HG02981 (cell line): ENCODE measurements around the gene ZFP92.
"Not testable (repeated sequence)": the region's sequence is repeated elsewhere in the genome, so short reads cannot be mapped to it uniquely, and the experiment has no call there.

Experiments
- ATAC-seq: cut with Tn5 transposase; IDR thresholded peaks from one replicate; pipeline ENCODE4 v1.9.1; 2021; ENCODE audit warnings: mild to moderate bottlenecking, moderate library complexity; ENCODE audit not compliant: unreplicated experiment

ZFP92 gene

DNA sequence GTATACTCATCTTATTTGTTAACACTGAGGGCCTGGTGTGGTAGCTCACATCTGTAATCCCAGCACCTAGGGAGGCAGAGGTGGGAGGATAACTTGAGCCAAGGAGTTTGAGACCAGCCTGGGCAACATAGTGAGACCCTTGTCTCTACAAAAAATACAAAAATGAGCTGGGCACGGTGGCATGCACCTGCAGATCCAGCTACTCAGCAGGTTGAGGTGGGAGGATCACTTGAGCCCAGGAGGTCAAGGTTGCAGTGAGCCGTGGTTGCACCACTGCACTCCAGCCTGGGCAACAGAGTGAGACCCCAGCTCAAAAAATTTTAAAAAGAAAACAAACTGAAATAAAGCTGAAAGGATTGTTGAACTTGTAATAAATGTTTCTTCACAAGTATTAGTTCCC is 26.3 kb upstream of the ZFP92 start:
- not testable (repeated sequence) for ATAC-seq

DNA sequence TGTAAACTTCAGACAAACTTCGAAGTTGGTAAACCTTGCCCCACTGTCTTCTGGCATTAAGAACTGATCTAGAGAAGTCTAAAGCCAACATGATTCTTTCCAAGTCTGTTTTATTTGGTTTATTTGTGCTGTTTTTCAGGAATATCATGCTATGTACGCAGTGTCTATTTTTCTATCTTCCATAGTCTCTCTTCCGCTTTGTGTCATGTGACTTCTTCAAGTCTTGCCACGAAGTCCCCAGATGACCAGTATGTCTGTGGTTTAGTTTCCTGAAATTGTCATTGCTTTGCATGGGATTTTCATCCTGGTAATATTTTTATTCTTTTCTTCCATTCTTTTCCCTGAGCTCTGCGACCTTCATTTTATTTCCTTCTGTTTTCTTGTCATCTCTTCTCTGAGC is 25.2 kb upstream of the ZFP92 start:
- no peak for ATAC-seq

DNA sequence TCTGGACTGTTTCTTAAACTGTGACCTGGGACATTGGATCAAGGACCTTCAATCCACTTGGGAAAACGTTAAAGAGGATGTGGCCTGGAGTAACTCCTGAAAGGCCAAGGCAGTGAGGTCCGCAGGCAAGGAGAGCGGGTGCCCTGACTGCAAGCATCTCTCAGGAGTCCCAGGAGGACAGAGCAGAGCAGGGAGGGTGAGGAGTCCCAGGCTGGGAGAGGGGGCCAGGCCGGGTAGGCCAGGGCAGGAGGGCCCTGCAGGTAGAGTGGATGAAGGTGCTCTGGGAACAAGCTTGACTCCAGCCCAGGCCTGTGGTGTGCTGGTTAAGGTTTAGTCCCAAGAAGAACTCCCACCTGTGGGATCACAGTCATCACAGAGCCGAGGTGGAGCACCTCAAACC is 23.9 kb upstream of the ZFP92 start:
- no peak for ATAC-seq

DNA sequence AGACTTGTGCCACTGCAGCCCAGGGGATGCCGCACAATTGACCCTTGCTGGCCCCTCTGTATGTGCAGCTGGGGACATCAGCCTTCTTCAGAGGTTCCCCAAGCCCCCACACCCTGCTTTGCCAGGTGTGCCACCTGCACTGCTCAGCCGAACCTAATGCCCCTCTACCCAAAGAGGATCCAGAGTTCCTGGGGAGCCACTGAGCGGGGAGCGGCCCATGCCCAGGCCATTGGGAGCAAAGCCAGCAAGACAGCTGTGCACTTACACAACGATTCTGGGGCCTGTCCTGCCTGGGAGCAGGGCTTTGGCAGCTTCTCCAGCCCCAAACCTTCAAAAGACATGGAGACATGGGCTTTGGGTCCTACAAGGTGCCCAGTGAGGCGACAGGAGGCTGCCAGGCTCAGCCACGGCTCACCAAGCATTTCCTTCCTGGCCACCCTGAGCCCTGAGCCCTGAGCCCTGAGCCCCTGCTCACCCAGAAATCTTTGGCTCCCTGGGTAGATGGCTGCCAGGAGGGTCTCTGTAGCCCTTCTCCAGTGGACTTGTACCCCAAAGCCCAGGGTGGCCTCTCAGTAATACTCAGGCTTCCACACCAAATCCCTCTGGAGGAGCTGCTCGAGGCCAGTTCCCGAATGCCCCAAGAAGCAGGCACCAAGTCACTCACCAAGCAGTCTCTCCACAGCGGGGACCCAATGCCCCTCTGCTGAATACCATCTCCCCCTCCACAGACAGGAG is 23.1 kb upstream of the ZFP92 start:
- no peak for ATAC-seq

DNA sequence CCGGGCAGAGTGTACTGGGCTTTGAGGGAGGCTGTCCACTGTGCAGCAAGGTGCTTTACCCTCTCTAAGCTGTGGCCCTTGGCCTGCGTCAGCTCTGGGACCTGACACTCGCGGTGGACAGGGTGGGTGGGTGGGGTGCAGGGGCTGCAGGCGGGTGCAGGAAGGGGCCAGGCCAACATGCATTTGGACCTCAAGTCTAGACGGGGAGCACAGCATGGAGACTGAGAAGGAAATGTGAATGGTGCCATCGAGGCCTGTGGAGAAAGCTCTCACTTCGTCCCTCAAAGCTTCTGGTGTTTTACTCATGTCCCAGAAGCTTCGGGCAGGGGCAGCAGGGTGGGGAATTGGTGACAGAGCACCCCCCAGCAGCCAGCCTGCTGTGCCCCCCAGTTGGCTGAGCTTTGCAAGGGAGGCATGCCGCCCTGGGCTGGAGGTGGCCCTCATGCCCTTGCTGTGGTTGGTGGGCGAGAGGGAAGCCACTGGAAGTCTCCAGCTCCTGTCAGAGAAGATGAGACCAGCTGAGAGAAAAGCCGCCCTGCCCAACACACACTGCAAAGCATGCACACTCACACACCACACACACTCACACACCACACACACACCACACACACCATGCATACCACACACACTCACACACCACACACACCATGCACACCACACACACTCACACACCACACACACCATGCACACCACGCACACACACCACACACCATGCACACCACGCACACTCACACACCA is 22.4 kb upstream of the ZFP92 start:
- ATAC-seq: no peak

DNA sequence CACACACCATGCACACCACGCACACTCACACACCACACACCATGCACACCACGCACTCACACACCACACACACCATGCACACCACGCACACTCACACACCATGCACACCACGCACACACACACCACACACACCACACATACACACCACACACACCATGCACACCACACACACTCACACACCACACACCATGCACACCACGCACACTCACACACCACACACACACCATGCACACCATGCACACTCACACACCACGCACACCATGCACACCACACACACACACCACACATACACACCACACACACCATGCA is 21.9 kb upstream of the ZFP92 start:
- not testable (repeated sequence) for ATAC-seq

DNA sequence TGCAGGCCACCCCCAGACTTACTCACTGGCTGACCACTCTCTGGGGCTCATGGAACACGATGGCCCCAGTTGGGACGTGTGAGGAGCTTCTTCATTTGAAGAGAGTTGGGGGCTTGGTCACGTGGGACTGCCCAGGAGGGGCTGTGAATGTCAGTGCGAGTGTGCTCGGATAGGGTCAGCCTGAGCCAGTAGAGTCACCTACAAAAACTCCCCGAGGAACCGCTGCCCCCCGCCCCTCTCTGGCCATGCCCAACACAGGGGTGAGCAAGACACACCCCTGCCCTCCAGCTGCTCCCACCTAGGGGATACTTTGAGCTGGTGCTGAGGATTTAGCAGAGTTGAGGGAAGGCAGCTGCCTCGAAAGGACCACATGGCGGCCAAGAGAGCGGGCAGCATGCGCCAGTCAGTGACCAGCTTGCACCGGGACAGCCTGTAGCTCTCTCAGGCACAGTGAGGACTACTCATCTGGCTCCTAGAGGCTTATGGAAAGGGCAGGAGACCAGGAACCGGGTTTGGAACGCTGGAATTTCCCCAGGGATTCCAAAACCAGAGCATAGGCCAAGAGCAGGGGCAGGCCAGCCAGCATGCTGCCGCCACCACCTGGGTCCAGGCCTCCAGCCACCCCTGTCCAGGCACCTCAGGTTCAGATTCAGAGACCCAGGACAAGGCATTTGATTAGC is 18.5 kb upstream of the ZFP92 start:
- ATAC-seq: no peak

DNA sequence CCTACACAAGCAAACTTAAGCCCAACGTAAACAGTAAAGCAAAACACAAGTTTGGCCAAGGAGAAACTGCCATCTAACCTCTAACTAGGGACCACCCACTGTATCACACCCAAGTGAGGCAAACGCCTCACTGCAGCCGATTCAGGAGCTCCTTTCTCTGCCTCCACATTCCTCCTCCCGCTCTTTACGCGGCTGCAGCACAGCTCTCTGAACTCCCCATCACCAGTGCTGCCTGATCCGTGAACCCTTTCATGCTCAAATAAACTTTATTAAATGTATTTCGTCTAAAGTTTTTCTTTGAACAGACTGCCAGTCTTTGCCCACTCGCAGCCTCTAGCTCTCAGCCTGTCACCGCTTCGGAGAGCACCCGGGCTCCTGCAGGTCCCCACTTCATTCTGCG is 16.7 kb upstream of the ZFP92 start:
- no peak for ATAC-seq

DNA sequence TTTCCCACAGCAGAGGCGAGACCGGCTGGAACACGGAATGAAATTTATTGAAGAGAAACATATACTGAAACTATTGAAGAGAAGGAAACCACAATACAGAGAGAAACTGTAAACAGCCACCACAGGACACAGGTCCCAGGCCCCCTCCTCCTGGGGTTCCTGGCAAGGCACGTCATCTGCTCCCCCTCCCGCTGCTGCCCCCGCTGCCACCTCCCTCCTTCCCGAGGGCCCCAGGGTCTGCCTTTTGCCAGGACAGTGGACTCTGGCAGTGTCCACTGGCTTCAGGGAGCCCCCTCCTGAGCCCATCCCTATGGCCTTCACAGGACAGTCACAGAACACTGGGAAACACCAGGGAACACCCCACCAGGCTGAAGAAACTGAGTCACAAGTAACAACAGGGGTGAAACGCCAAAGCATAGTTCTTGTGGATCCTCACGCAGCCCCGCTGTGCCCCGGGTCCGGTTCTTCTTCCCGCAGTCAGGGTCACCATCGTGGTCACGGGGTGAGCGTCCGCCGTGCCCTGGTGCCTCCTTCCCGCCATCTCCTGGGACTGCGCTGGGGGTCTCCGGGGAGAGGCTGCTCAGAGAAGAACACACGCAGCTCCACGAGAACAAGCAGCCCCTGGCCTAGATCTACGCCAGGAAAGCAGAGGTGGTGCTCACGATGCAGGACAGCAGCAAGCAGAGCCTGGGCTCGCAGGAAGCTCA is 15.5 kb upstream of the ZFP92 start:
- ATAC-seq: no peak

DNA sequence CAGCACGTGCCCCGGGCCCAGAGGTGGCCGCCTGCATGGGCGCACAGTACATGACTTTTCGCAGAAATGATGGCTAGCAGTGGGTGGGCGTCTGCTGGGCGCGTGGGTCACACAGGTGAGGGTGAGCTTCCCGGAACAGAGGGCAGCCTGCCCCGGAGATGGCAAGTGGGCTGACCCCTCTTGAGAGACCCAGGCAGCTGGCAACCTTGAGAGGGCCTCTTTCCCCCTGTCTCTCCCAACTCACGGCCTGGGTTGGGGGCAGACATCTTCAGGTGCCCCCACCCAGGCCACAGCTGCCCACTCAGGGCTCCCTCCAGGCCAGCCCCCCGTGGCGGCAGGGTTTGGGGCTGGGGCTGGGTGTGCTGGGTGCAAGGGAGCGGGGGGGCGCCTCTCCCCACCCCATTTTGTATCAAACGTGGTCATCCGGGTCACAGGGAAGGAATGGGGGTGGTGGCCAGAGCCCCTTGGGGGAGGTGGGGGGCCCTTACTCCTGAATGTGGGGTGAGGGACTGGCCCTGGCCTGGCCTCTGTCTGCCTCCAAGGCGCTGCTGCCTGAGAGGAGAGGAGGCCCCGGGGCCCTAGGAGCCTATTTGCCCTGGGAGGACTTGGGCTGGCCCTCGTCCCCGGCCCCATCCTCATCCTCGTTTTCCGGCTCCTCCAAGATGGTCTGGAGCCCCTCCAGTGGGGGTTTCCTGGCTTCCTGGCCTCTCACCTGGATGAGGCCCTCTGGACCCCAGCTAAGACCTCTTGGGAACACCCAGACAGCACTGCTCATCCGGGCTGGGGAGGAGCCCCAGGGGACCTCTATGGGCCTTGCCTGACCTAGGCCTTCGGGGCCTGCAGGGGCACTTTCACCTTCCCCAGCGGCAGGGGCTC is 14.7 kb upstream of the ZFP92 start:
- no peak for ATAC-seq

DNA sequence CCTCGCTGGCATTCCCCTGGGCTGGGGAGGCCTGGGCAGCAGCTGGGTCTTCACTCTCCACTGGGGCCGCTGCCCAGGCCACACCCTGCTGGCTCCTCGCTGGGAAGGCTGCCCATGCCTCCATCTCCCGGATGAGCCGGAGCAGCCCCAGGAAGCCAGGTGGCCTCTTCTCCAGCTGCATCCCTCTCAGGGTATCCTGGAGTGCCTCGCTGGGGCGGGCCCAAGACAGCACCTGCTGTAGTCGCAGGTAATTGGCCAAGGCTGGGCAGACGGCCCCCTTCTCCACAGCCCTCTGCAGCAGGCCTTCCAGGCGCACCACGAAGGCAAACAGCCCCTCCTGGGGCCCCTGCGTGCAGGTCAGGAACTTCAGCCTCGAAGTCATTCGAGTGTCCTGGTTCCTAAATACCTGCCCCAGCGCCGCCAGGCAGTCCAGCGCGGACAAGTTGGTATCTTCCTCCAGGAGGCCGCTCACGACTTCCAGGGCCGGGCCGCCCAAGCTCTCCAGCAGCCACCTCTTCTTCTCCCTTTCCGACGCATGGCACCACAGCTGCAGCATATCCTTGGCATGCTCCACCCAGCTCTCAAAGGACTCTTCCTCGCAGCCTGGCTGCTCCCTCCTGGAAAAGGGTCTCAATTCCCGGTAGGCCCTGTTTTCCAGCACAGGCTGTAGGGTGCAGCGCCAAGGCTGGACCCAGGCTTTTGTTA is 13.9 kb upstream of the ZFP92 start:
- ATAC-seq: no peak

DNA sequence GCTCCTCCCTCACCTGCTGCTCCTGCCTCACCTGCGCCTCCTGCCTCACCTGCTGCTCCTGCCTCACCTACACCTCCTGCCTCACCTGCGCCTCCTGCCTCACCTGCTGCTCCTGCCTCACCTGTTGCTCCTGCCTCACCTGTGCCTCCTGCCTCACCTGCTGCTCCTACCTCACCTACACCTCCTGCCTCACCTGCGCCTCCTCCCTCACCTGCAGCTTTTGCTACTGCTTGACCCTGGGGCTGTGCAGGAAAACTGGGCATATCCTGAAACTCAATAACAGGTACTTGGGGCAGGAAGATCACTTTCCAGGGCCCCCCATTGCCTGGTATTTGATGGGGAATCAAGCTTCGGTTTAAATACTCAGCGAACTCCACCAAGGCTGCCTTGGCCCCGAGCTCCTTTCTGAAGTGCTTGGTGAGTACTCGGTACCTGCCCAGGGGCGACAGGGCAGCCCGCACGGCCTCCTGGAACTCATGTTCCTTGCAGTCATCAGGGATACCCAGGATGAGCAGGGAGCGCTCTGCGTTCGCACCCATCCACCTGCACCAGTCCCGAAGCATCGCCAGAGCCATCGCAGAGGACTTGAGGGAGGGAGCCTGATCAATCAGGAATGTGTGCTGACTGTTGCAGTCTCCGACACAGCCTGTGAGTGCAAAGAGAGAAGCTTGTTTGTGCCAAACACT is 12.9 kb upstream of the ZFP92 start:
- no peak for ATAC-seq

DNA sequence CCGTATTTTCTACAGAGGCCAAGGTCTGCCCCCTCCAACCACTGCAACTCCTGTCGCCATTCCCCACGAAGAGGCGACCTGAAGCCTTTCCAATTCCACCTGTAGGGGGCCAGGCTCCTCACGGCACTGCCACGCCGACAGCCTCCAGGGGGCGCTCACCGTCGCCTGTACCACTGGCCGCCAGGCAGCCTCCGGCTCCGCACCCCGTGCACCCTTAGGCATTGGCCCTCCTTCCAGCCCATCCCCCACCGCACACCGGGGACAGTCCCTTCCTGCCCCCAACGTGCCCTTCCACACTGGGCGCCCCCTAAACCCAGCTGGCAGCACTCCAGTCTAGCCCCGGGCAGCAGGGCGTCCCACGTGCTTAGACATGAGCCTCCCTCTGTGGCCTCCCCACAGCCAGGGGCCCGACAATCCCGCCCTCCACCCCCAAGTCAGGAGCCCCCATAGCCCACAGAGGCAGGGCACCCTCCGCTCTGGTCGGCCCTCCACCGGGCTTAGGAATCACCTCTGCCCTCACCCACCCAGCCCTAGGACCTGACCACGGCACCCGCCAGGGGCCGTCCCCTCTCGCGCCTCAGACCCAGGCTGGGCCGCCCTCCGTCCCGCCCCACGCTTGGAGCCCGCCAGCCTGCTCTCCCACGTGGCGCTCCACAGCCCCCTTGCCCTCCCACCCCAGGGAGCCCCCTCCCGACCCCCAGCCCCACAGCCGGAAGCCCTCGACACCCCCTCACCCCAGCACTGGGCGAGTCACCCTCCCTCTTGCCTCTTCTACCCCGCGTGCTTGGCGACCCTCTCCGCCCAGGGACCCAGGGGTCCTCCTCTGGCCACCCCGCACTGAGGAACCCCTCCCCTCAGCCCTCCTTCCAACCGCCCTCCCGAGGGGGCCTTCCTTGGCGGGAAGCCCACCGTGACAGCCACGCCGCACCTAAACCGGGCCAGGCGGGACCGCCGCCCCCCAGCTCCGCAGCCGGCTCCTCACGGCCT is 10.8 kb upstream of the ZFP92 start:
- no peak for ATAC-seq

DNA sequence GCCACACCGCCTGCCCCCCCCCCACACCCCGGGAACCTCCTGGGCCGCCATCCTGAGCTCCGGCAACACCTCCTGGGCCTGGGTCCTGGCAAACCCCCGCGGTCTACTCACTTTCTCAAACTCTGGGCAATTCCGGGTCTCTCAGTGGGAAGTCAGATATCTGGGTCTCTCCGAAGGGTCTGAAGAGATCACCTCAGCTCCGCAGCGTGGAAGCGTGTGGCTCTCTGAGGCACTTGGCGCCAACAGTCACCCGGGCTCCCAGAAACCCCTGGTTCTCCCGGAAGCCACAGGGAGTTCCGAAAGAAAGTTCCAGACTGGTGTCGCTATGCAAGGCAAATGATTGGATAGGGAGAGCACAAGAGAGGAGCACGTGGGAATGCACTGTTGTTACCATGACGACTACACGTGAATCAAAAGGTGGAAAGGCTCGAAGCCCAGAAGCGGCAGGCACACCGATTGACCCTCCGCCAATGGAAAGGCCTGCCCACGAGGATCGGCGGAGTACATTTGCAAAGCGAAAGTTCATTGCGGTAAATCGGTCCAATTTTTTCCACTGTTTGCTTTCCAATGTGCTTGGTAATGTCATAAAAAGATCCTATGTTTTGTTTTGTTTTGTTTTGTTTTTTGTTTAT is 10.0 kb upstream of the ZFP92 start, which contains the start of gene PNMA6E:
Gene PNMA6E (minus strand): TSS at position 218 of the 632 bp plus-strand sequence. CDS start 2,501 bp downstream, outside the sequence.
- ATAC-seq: no peak

DNA sequence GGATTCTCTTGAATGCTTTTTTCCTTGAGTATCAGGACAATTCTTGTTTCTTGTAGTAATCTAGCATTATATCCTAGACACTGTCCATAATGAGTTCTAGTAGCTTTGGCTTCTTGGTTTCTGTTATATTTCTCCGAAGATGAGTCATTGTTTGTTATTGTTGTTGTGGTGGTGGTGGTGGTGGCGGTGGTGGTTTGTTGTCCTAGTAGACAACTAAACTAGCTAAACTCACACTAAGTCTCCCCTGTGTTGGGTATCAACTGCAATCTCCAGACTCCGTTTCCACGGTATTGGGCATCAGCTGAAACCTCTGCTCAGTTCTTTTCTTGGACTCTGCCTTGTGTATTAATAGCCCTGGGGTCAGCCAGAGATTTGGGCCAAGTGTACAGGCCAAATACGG is 6.9 kb upstream of the ZFP92 start:
- not testable (repeated sequence) for ATAC-seq

DNA sequence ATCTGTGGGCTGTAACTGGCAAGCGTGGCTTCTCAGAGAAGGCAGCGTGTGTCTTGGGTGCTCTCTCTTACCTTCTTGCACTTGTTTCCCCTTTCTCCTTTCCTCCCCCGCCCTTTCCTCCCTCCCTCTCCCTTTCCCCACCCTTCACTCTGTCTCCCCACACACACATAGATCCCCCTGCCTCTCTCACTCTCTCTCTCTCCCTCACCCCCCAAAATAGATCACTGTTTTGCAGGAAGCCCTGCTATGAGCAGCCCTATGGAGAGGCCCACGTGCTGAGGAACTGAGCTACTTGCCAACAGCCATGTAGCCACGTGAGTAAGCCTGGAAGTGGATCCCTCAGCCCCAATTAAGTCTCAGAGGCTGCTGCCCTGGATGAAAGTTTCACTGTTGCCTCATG is 5.8 kb upstream of the ZFP92 start:
- ATAC-seq: no peak

DNA sequence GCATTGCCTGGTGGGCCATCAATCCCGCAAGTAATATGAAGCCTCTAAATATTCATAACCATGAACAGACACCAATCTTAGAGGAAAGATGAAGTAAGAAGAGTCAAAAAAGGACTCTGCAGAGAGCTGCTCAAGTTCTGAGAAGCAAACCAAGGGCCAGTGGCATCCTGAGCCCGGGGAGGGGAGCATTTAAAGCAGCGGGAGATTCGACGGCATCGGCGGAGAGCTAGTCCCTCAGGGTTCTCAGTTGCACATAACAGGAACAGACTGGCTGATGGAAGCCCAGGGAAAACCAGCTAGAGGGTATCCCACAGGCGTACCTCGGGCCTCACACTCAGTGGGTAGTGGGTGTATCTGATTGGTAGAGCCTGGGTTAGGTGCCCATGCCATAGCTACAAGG is 5.3 kb upstream of the ZFP92 start:
- no peak for ATAC-seq

DNA sequence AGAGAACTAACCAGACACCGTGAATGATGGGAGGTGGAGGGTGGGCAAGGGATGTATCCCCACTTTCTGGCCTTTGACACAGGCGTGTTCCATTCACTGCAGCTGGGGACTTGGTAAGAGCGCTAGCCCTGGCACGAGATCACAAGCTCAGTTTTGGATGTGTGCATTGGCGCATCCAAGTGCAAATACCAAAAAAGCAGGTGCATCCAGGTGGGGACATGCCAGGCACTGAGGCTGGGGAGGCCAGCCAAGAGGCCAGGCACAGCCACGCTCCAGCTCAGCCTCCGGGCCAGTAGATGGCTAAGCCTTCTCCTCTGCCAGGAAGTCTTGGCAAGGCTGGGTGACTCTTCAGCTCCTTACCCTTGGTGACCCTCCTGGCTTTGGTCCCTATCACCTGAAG is 4.4 kb upstream of the ZFP92 start:
- ATAC-seq: no peak
